Gastroesophageal sphincter (tissue), 4 donors: Measurements from ENCODE around the gene ST6GALNAC3. TPM values are rescaled to one million over a fixed set of nuclear protein-coding genes. Genes with fewer than 3 reads are reported as not detected.

Source experiments
- ATAC-seq: fragments of 150-250 bp; one replicate; pipeline ENCODE4 v1.9.1; 2016; ENCODE audit warnings: mild to moderate bottlenecking, moderate library complexity
- H3K27ac ChIP-seq, 4 donors: fragments of 200-600 bp; sonication (generic) in 3 of 4; 1 replicate in 3 of 4; 2 replicates in 1 of 4; pipeline ENCODE4 v1.5.1; 2016 to 2019
- H3K27me3 ChIP-seq: fragments of 200-600 bp; sonication (generic); one replicate; pipeline ENCODE4 v1.5.1; 2019
- H3K36me3 ChIP-seq, 2 donors: fragments of 200-600 bp; sonication (generic); one replicate each; pipeline ENCODE4 v1.5.1; 2019; ENCODE audit warnings: control low read depth in 1 of 2
- H3K4me1 ChIP-seq, 3 donors: fragments of 200-600 bp; sonication (generic); 1 replicate in 2 of 3; 2 replicates in 1 of 3; pipeline ENCODE4 v1.5.1; 2016 to 2019; ENCODE audit warnings: control low read depth in 2 of 3
- H3K4me3 ChIP-seq, 2 donors: fragments of 200-600 bp; sonication (generic); one replicate each; pipeline ENCODE4 v1.5.1; 2019; ENCODE audit warnings: mild to moderate bottlenecking in 1 of 2, moderate library complexity in 1 of 2
- H3K9me3 ChIP-seq, 3 donors: fragments of 200-600 bp; sonication (generic); one replicate each; pipeline ENCODE4 v1.5.1; 2017 to 2019; ENCODE audit warnings: control low read depth in 2 of 3
- EP300 ChIP-seq: sonication (generic); formaldehyde crosslinking; IDR thresholded peaks from one replicate; pipeline ENCODE4 v1.6.1; 2017; ENCODE audit warnings: antibody characterized with exemption, mild to moderate bottlenecking
- POLR2A ChIP-seq, 2 donors: fragments of 450-650 bp; IDR thresholded peaks; one replicate each; pipeline ENCODE4 v1.6.1; 2017; ENCODE audit warnings: antibody characterized with exemption in 2 of 2, mild to moderate bottlenecking in 2 of 2, moderate library complexity in 1 of 2
- POLR2AphosphoS5 ChIP-seq: sonication (generic); formaldehyde crosslinking; IDR thresholded peaks from one replicate; pipeline ENCODE4 v1.6.1; 2017; ENCODE audit warnings: antibody characterized with exemption
- WGBS, 2 donors: methylation state at CpG; one replicate each; pipeline ENCODE4 v1.1.5; 2018; ENCODE audit warnings: low coverage in 1 of 2; 5-methylcytosine and 5-hydroxymethylcytosine counted together
- total RNA-seq, 4 donors: library from RNA; depleted of rRNA; stranded (reverse); fragments of >200 nt; gene quantifications; one replicate each; pipeline ENCODE4 v1.1.0, GENCODE V29; 2016
- TF ChIP-seq, protein P1 (sequence below), 4 experiments: fragments of 200-600 bp in 2 of 4; fragments of 450-650 bp in 2 of 4; sonication (generic) in 1 of 4; IDR thresholded peaks; one replicate each; pipeline ENCODE4 v1.5.1; 2017 to 2019; ENCODE audit warnings: antibody characterized with exemption in 4 of 4, mild to moderate bottlenecking in 2 of 4, moderate library complexity in 2 of 4

Gene ST6GALNAC3
- total RNA-seq, 4 donors from 2014 or later, result 2.8 to 10.6 (median 3.3) TPM

DNA sequence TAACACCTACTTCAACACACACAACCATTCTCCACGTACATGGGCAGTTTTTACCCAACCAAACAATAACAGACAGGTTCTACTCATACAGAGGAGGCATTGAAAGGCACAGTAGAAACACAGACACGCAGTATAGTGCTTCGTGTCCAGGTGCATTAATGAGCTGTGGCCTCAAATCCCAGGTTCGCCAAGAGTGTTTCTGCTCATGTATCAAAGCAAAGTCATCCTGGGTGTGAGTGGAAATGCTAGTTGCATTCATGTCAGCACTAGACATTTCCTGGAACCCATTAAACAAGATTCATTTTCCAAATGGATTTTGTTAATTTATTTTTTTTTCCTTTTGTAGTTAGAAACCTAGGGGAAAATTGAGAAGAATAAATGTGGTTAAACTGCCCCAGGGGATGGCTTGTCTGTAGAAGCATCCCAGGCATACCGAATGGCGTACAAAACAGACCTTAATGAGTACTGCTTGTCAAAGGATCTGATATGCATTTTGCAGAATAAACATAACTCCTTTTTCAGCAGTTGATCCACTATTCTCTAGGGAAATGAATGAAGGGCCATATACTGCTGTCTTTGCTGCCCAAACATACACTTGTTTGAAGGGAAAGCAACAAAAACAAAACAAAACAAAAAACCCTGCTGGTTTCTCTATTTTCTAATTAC is 494.2 kb downstream of the ST6GALNAC3 start:
- 70 to 81% methylated on average over 6 of the region's 6 CpGs for WGBS, 2 donors

DNA sequence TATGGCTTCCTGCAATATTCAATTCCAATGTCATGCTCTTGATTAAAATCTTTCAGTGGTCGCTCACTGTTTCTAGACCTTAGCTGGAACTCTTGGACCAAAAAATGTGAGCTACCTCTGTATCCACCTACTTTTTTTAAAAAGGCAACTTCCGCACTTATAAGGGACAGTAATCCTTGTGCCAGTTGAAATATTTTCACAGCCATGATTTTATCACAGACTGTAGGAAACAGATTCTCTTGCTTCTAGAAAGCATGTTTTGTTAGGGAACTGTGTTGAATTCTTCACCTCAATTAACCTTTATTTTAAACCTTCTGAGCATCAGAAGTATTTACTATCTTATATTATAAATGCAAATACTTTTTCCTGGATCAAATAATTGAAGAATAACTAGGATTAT is 496.7 kb downstream of the ST6GALNAC3 start:
- Histone ChIP-seq H3K27ac (no peak overlapping the region), H3K27me3 (no peaks in the 10 kb centered on the region), H3K4me1 (no peaks in the 10 kb centered on the region), H3K9me3 (no peaks in the 10 kb centered on the region), H3K36me3 (no peaks in the 10 kb centered on the region), H3K4me3 (no peak overlapping the region)
- 87 to 100% methylated on average over 1 to 2 of the region's 2 CpGs for WGBS, 2 donors
- ATAC-seq, result no peak
- TF ChIP-seq POLR2A (IDR thresholded peaks at IDR 0.05) (no peak), EP300 (no peak), POLR2AphosphoS5 (no peak)
- TF ChIP-seq, protein P1, sequence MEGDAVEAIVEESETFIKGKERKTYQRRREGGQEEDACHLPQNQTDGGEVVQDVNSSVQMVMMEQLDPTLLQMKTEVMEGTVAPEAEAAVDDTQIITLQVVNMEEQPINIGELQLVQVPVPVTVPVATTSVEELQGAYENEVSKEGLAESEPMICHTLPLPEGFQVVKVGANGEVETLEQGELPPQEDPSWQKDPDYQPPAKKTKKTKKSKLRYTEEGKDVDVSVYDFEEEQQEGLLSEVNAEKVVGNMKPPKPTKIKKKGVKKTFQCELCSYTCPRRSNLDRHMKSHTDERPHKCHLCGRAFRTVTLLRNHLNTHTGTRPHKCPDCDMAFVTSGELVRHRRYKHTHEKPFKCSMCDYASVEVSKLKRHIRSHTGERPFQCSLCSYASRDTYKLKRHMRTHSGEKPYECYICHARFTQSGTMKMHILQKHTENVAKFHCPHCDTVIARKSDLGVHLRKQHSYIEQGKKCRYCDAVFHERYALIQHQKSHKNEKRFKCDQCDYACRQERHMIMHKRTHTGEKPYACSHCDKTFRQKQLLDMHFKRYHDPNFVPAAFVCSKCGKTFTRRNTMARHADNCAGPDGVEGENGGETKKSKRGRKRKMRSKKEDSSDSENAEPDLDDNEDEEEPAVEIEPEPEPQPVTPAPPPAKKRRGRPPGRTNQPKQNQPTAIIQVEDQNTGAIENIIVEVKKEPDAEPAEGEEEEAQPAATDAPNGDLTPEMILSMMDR (IDR thresholded peaks at IDR 0.05), result no peak

More for the DNA sequence above, 494.2 kb downstream of the ST6GALNAC3 start:
- Histone ChIP-seq H3K36me3 (no peaks in the 10 kb centered on the region), H3K27me3 (no peaks in the 10 kb centered on the region), H3K27ac (no peak overlapping the region), H3K4me1 (no peaks in the 10 kb centered on the region), H3K9me3 (no peaks in the 10 kb centered on the region), H3K4me3 (no peak overlapping the region)
- TF ChIP-seq EP300, result no peak
- TF ChIP-seq, protein P1 (IDR thresholded peaks at IDR 0.05), result no peak
- TF ChIP-seq POLR2AphosphoS5, result no peak
- TF ChIP-seq POLR2A (IDR thresholded peaks at IDR 0.05), result no peak
- no peak for ATAC-seq

DNA sequence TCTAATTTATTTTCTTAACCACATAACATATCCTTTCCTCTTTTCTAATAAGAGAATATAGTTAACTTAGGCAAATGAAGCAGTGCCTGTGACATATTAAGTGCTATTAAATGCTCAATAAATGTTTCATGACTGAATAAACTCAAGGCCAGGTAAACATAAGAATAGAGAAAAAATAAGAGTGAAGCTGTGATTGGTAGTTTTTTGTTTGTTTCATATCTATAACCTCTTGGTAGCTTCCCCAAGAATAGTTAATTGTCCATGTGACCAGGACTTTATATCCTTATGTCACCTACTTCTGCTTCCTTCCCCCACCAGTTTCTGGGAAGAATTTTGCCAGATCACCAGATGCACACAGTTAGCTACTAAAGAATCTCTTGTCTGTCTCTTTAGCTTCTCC is 497.7 kb downstream of the ST6GALNAC3 start:
- no peak overlapping the region for H3K27ac ChIP-seq
- no peaks in the 10 kb centered on the region for H3K9me3 ChIP-seq
- H3K4me3 ChIP-seq, result no peak overlapping the region
- TF ChIP-seq POLR2A (IDR thresholded peaks at IDR 0.05), result no peak
- TF ChIP-seq, protein P1 (IDR thresholded peaks at IDR 0.05), result no peak
- no peak for TF ChIP-seq EP300
- TF ChIP-seq POLR2AphosphoS5, result no peak
- no peak for ATAC-seq
- no peaks in the 10 kb centered on the region for H3K27me3 ChIP-seq
- no peaks in the 10 kb centered on the region for H3K36me3 ChIP-seq
- H3K4me1 ChIP-seq, result no peaks in the 10 kb centered on the region

DNA sequence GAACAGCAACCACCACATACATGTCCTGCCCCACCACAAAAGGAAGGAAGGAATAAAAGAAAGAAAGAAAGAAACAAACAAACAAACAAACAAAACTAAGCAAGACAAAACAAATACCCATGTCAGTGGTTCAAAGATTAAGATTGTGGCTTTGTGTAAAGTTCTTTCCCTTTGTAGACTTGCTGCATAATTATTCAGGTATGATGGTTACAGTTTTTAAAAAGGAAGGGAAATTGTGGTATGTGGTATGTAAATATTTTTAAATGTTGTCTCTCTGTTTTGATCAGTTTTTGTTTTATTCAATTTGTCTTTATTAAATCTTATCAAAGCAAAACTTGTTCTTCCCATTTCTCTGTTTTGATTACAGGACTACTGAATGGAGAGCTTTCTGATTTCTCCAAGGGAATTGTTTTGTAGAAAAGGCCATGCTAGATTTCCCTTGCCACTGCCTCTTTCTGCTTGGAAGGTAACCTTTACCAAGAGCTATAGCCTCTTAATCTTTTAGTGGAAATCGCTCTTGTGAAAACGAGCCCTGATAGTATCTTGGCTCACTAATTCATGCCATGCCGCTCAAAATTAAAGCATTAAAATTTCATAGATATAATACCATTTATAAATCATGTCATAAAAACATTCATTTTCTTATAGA is 502.5 kb downstream of the ST6GALNAC3 start:
- H3K36me3 ChIP-seq, result no peaks in the 10 kb centered on the region
- no peaks in the 10 kb centered on the region for H3K4me1 ChIP-seq
- no peaks in the 10 kb centered on the region for H3K9me3 ChIP-seq
- TF ChIP-seq EP300 (no peak), POLR2A (IDR thresholded peaks at IDR 0.05) (no peak), POLR2AphosphoS5 (no peak)
- TF ChIP-seq, protein P1 (IDR thresholded peaks at IDR 0.05), result no peak
- WGBS, 2 donors, result 84 to 88% methylated on average over 3 of the region's 3 CpGs
- ATAC-seq, result no peak
- H3K27ac ChIP-seq, result no peak overlapping the region
- H3K4me3 ChIP-seq, result no peak overlapping the region
- H3K27me3 ChIP-seq, result no peaks in the 10 kb centered on the region
